NB4 (cell line): ENCODE data around the gene TRPM4.

Experiments used
- CTCF ChIP-seq: IDR thresholded peaks from one replicate; pipeline ENCODE4 v1.5.1; 2012; ENCODE audit warnings: low read depth, low read length
- MAX ChIP-seq: IDR thresholded peaks from 2 replicates; pipeline ENCODE4 v1.6.1; 2011; ENCODE audit warnings: low read depth, low read length

- TF ChIP-seq CTCF (no peak), MAX (no peak)
Observed at GRCh38 chr19:49114630-49115363, 42.8 kb upstream of the TRPM4 start.
